ENCODE results near the gene ISG20L2.
"Not testable (repeated sequence)": the region's sequence is repeated elsewhere in the genome, so short reads cannot be mapped to it uniquely, and the experiment has no call there.

DNA sequence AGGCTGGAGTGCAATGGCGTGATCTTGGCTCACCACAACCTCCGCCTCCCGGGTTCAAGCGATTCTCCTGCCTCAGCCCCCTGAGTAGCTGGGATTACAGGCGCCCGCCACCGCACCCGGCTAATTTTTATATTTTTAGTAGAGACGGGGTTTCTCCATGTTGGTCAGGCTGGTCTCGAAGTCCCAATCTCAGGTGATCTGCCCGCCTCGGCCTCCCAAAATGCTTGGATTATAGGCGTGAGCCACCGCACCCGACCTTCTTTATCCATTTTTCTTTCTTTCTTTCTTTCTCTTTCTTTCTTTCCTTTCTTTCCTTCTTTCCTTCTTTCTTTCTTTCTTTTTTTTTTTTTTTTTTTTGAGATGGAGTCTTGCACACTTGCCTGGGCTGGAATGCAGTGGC, 36.6 kb upstream of the ISG20L2 start:
- TF ChIP-seq, protein P1, sequence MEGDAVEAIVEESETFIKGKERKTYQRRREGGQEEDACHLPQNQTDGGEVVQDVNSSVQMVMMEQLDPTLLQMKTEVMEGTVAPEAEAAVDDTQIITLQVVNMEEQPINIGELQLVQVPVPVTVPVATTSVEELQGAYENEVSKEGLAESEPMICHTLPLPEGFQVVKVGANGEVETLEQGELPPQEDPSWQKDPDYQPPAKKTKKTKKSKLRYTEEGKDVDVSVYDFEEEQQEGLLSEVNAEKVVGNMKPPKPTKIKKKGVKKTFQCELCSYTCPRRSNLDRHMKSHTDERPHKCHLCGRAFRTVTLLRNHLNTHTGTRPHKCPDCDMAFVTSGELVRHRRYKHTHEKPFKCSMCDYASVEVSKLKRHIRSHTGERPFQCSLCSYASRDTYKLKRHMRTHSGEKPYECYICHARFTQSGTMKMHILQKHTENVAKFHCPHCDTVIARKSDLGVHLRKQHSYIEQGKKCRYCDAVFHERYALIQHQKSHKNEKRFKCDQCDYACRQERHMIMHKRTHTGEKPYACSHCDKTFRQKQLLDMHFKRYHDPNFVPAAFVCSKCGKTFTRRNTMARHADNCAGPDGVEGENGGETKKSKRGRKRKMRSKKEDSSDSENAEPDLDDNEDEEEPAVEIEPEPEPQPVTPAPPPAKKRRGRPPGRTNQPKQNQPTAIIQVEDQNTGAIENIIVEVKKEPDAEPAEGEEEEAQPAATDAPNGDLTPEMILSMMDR (IDR thresholded peaks at IDR 0.05; ENCODE audit: low read depth, low read length, poor library complexity, severe bottlenecking), result not testable (repeated sequence)
- TF ChIP-seq EZH2phosphoT487 (IDR thresholded peaks at IDR 0.05; ENCODE audit: borderline replicate concordance, low read length), result not testable (repeated sequence)
